GM21381 (cell line): ENCODE data around the gene ARHGAP15.

Experiments
- ATAC-seq: cut with Tn5 transposase; IDR thresholded peaks from one replicate; pipeline ENCODE4 v1.9.1; 2021; ENCODE audit warnings: mild to moderate bottlenecking, moderate library complexity; ENCODE audit not compliant: unreplicated experiment

Gene ARHGAP15

DNA sequence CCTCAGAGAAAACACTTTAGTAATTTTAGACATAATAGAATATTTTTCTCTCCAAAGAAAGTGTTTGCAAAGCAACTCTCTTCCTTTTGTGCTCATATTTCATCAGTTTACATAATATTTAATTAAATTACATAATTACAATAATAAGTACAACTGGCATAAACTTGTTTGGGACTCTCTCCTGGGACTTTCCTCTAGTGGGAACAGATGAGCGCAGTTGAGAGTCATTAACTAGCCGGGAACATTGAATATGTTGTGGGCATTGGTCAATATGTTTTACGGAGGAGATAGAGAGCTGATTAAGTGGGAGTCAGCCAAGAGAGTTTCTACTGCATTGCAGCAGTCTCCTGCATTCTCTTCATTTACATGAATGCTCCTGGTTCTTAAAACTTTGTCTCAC lies 607.7 kb downstream of the ARHGAP15 start:
- ATAC-seq: no peak

- ATAC-seq: no peak
Measured at GRCh38 chr2:143740431-143740830, 611.2 kb downstream of the ARHGAP15 start.

DNA sequence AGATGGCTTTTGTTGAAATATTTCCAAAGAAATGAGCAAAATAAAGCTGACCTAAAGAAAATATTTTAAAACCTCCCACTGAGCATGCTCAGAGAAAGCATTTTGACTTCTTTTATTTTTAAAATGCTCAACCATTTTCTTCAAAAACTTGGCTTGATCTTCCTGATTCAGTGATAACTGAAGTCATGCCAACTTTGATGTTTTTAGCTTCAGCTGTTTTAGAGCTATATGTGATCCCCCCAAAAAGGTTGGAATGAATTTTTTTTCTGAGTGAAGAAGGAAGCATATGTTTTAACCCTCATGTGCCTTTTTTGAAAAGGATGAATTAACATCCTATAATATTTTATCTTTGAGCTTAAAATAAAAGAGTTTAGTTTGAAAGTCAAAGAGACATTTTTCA lies 612.0 kb downstream of the ARHGAP15 start:
- ATAC-seq: no peak

DNA sequence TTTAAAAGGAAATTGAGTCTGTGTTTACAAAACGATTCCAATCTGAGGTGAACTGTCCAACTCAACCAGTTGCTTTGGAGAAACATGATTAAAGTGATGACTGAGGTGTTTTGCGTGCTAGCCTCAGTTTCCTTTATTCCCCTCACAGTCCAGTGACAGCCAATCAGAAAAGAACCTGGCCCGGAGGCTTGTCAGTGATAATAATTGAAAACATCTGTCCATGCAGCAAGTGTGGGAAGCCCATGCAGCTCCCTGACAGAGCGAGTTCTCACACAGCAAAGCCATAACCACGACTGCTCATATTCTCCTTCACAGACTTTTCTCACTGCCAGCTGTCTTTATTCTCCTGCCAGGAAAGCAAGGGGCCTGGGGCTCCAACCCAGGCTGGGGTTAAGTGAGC lies 613.4 kb downstream of the ARHGAP15 start:
- ATAC-seq: no peak

DNA sequence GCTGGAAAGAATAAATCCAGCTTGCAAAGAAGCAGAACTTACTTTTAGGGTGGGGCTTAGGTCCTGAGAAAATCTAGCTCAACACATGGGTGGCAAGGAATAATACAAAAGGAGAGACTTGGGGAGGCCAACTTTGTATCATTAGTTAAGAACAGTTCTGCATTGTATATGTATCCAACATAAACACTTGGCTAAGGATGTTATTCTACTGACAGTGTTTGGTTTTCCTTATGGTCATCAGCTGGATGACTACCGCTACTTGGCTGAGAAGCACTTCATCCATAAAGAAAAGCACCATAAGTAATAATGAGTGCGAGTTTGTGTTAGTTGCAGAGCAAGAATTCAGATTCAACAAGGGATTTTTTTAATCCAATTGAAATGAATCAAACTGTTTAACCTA lies 614.9 kb downstream of the ARHGAP15 start:
- no peak for ATAC-seq

DNA sequence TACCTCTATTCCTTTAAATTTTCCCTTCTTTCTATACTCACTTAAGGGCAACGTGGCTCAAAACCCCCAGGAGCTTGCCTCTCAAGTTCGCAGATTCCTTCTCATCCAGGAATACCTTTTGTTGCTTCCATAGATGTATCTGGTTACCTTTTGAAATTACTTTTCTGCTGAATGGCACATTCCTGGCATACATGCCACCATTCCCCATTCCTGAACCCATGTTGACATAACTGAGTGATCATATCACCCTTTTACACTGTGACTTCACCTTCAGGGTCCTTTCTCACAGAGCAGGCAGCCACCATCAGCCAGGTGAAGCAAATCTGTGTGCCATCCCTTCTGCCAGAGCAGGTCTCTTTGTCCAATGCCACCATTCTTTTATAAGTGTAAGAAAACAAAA lies 615.8 kb downstream of the ARHGAP15 start:
- no peak for ATAC-seq

GRCh38 chr2:143754742-143755141 lies 625.5 kb downstream of the ARHGAP15 start:
- ATAC-seq: no peak

DNA sequence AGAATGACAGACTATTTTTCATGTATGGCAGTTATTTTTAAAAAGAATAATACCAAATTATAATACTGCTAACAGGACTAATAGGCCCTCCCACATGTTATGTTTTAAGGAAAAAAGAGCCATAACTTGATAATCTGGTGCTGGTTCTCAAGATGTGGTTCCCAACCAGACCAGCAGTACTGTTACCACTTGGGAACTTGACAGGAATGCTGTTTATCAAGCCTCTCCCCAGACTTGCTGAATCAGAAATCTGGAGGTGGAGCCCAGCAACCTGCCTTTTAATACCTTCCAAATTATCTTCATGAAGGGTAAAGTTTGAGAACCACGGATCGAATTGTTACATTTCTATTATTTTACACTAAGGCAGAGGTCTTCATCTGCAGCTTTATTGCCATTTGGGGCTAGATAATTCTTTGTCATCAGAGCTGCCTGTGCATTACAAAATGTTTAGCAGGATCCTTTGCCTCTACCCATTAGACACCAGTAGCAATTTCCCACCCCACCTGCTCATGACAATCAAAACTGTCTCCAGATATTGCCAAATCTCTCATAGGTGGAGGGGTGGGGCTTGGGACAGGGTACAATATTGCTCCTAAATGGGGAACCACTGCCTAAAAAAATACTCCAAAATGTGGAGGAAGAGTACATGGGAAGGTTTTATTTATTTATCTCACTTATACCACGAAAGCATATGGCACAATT lies 629.6 kb downstream of the ARHGAP15 start:
- no peak for ATAC-seq

DNA sequence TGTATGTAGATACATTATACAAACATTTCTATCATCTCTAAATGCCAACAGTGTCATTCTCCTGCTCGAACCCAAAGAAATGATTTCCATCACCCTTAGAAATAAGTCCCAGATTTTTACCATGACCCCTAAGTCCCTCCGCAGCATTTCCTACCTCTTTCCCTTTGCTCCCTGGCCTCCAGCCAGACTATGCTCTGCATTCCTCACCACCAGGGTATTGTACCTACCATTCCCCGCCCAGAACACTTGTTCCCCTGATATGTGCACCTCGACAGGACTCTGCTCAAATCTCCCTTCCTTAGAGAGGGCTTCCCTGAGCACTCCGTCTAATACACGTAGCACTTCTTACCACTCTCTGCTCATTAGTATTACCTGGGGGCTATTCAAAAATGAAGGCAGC lies 630.2 kb downstream of the ARHGAP15 start:
- ATAC-seq: no peak

DNA sequence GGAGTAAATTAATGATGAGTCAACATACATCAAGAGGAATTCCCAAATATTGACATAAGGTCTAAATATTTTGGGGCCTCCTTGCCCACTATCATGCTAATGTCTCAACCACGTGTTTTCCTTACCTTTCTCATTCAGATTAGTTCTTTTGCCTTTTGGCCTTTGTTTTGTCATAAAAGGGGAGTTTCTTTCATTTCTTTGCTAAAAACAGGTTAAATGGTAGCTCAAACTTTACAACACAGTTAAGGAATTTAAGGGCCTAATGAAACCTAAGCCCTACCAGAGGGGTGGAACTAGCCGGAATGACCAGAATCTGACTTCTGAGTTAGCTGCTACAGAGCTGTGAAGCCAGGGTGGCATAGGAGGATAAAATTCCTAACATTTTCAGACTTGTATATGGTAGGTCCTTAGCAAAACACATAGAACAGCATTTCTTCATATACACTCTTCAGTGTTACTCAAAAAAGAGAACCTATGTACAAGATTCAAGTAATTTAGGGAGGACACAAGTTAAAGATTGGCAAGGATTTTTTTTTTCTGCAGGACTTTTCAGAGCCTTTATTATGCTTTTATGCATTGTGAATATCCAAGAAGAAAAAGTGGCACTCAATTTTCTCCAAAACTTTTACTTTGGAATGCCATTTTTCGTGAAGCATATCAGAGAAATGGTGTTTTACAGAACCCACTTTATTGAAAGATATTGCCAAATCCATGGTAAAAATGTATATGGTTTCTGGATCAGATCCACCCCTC lies 633.1 kb downstream of the ARHGAP15 start:
- ATAC-seq: no peak

GRCh38 chr2:143764261-143764660 lies 635.0 kb downstream of the ARHGAP15 start:
- ATAC-seq: no peak

DNA sequence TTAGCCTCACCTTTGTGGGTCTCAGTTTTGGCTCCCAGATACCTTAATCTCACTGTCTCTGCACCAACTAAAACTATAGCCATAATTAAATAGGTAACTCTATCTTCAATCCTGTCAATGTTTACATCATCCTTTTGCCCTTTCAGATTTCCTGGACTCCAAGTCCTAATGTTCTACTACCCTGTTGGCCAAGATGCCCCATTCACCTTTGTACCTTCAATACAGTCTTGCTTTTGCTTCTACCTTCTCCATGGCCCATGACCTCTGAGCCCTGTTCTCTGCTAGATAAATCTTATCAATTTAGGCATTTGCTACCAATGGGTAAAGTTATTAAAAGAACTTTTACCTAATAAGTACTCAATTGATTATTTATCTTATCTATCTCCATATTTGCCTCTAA lies 635.5 kb downstream of the ARHGAP15 start:
- ATAC-seq: no peak

DNA sequence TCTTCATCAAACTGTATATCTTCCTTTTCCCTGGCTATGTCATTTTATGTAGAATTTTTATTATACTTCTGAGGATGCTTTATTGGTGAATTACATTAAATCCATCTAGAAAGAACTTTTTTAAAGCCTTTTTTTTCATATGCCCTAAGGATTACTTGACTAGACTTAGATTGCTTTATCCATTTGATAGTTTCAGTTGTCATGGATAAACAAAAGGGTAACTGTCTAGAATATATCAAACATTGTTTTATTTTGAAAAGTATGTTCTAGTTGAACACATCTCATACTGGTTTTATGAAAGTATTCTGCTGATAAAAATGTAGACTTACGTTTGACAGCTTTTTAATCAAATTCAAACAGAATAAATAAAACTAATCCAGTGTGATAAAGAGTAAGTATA lies 639.8 kb downstream of the ARHGAP15 start:
- ATAC-seq: no peak

- ATAC-seq: no peak
Measured at GRCh38 chr2:143771939-143772338, 642.7 kb downstream of the ARHGAP15 start.

DNA sequence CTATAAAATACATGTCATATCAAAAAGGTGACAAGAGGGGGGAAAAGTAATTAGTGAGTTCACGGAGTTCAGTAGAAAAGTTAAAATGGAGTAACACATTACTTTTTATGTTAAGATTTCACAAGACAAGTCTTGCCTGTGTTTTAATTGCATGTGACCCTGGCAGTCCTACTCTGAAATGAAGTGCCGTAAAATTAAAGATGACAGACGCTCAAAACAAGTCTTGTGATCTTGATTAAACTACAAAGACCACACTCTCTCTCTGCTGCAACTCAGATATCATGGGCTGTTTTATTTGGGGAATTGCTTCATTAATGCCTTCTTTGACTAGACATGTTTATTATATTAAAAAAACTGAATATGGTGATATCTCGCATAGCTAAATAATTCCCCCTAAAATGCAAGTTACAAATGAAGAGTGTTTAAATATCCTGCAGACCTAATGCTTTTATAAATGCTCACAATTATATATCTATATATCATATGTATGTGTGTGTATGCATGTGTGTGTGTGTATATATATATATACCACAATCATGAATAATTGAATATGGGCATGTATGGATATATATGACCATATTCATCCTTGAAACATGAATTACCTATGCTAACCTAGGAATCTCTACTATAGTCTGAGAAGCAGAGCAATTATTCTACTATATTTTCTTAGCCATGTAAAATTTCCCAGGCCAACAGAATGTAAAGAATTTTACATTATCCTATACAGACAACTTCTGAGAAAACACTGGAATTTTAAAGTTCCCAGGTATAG lies 647.5 kb downstream of the ARHGAP15 start:
- no peak for ATAC-seq

GRCh38 chr2:143779021-143779420 lies 649.8 kb downstream of the ARHGAP15 start:
- no peak for ATAC-seq

DNA sequence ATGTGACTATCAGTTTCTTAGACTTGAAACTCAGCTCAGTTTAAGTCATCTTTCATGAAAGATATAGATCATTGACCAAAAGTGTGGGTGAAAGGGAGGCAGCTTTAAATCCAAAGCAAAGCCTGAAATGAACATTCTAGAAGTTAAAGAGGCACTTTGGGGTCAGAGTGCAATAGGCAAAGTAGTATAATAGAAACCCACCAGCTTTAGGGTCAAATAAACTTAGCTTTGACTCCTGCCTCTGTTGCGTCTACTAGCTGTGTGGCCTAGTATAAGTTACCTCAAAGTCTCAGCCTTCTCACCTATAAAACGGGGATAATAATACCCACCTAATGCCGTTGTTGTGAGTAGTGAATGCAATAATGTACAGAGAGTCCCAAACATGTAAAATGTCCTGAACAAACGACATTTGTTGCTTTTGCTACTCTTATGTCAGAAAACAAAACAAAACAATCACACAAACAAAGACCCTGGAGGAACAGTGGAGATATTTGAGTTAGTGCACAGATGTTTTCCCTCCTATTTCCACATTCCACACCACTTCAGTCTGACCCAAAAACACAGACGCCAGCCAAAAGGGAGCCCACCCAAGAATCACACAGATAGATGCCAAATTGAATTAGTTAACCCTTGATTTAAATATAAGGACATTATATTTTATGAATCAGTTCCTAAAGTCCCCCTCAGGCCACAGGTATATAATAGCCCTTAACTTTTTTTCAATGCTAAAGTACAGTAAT lies 657.0 kb downstream of the ARHGAP15 start:
- no peak for ATAC-seq

- ATAC-seq: no peak
Measured at GRCh38 chr2:143787674-143788073, 658.5 kb downstream of the ARHGAP15 start.

- no peak for ATAC-seq
Measured at GRCh38 chr2:143792602-143793001, 663.4 kb downstream of the ARHGAP15 start.

DNA sequence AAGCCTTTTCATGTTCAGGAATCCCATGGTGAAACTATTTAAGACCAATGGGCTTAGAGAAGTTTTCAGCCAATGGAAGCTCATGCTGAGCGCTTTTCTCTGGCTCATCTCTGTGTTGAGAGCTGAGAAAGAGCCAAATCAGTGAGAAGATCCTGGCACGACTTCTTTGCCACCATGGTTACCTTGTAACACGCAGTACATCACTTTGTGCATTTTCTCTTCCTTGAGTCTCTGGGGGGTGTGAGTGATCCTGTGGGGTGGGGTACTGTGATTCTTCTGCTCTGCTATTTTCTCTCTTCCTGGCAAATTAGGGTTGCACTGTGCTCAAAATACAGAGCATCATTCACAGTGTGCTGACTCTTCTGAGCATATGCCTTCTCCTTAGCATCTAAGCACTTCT lies 664.2 kb downstream of the ARHGAP15 start:
- ATAC-seq: no peak

DNA sequence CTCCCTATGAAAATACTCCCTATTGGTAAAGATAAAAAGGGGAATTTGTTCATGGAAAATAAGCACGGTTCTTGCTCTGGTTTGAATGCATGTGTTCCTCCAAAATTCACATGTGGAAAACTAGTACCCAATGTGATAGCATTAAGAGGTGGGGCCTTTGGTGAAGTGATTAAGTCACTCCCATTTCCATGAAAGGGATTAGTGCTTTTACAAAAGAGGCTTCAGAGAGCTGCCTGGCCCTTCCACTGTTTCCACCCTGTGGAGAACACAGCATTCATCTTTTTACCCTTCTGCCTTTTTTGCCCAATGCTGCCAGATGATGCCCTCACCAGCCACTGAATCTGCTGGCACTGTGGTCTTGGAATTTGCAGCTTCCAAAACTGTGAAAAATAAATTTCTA lies 666.8 kb downstream of the ARHGAP15 start:
- ATAC-seq: no peak
